ENCODE data around the gene TOP2A.

Gene TOP2A

GRCh38 chr17:40445751-40446468, 28.2 kb upstream of the TOP2A start:
- H3K27ac Mint-ChIP-seq: peak overlapping the region; percentile 92
- DNase-seq: no peak
- CTCF ChIA-PET: interaction anchor here (0.6 to 9.1 kb wide), 6 partner anchors 12 to 114 kb away, joined by 3 to 73 read pairs (median 18); partner anchors contain the start of gene TOP2A
- peak overlapping the region; percentile 82 for H3K4me3 Mint-ChIP-seq
- H3K4me1 Mint-ChIP-seq: peaks cover 64% of the 10 kb centered on the region
- peaks cover 33% of the 10 kb centered on the region for H3K27me3 Mint-ChIP-seq
- H3K9me3 Mint-ChIP-seq: no peaks in the 10 kb centered on the region
- peaks cover 24% of the 10 kb centered on the region for H3K36me3 Mint-ChIP-seq

GRCh38 chr17:40443988-40444899, 26.5 kb upstream of the TOP2A start:
- Mint-ChIP-seq H3K4me3 (peak overlapping the region; percentile 82), H3K4me1 (peaks cover 60% of the 10 kb centered on the region), H3K9me3 (no peaks in the 10 kb centered on the region), H3K27ac (peak overlapping the region; percentile 92), H3K36me3 (peaks cover 21% of the 10 kb centered on the region), H3K27me3 (peaks cover 38% of the 10 kb centered on the region)
- DNase-seq: peak; percentile 35
- CTCF ChIA-PET: interaction anchor here (0.6 to 9.1 kb wide), 21 partner anchors 10 to 144 kb away, joined by 3 to 73 read pairs (median 4); partner anchors contain the start of gene TOP2A

GRCh38 chr17:40443196-40443987, 25.7 kb upstream of the TOP2A start, which contains the start of gene IGFBP4:
IGFBP4 (plus strand) TSS chr17:40443450; CDS start chr17:40443736, 286 bp downstream.
- Mint-ChIP-seq H3K4me3 (peak within 1 kb of the TSS; percentile 82), H3K36me3 (peaks cover 15% of the 10 kb centered on the region), H3K27ac (peak within 1 kb of the TSS; percentile 92), H3K9me3 (no peaks in the 10 kb centered on the region), H3K27me3 (peaks cover 38% of the 10 kb centered on the region), H3K4me1 (peaks cover 57% of the 10 kb centered on the region)
- peak; percentile 81 for DNase-seq
- CTCF ChIA-PET: interaction anchor here (0.6 to 9.1 kb wide), 21 partner anchors 9 to 143 kb away, joined by 3 to 73 read pairs (median 4); partner anchors contain the start of gene TOP2A

- no peaks in the 10 kb centered on the region for H3K9me3 Mint-ChIP-seq
- peaks cover 40% of the 10 kb centered on the region for H3K27me3 Mint-ChIP-seq
- peaks cover 53% of the 10 kb centered on the region for H3K4me1 Mint-ChIP-seq
- CTCF ChIA-PET: interaction anchor here (0.9 to 9.1 kb wide), 9 partner anchors 17 to 118 kb away, joined by 3 to 73 read pairs (median 10); partner anchors contain the start of gene TOP2A
- DNase-seq: no peak
- no peak overlapping the region for H3K27ac Mint-ChIP-seq
- H3K36me3 Mint-ChIP-seq: peaks cover 10% of the 10 kb centered on the region
- H3K4me3 Mint-ChIP-seq: peak overlapping the region; percentile 70
These were observed 24.9 kb upstream of the TOP2A start for GRCh38 chr17:40442392-40443195.

- no peaks in the 10 kb centered on the region for H3K9me3 Mint-ChIP-seq
- no peak for DNase-seq
- H3K4me3 Mint-ChIP-seq: no peak overlapping the region
- peaks cover 39% of the 10 kb centered on the region for H3K4me1 Mint-ChIP-seq
- H3K27ac Mint-ChIP-seq: no peak overlapping the region
- peaks cover 4% of the 10 kb centered on the region for H3K36me3 Mint-ChIP-seq
- CTCF ChIA-PET: interaction anchor here (0.6 to 9.1 kb wide), 8 partner anchors 10 to 120 kb away, joined by 3 to 73 read pairs (median 6); partner anchors contain the start of gene TOP2A
- peaks cover 54% of the 10 kb centered on the region for H3K27me3 Mint-ChIP-seq
These were observed 22.5 kb upstream of the TOP2A start for GRCh38 chr17:40440166-40440565.

- DNase-seq: no peak
- H3K36me3 Mint-ChIP-seq: no peaks in the 10 kb centered on the region
- H3K27ac Mint-ChIP-seq: no peak overlapping the region
- H3K27me3 Mint-ChIP-seq: peaks cover 54% of the 10 kb centered on the region
- CTCF ChIA-PET: interaction anchor here (0.6 to 9.1 kb wide), 8 partner anchors 12 to 123 kb away, joined by 3 to 73 read pairs (median 3); no protein-coding TSS in a partner anchor
- H3K4me3 Mint-ChIP-seq: no peak overlapping the region
- H3K4me1 Mint-ChIP-seq: peaks cover 29% of the 10 kb centered on the region
- H3K9me3 Mint-ChIP-seq: no peaks in the 10 kb centered on the region
These were observed 19.5 kb upstream of the TOP2A start for GRCh38 chr17:40437095-40437732.

GRCh38 chr17:40436636-40437035, 18.9 kb upstream of the TOP2A start:
- H3K36me3 Mint-ChIP-seq: no peaks in the 10 kb centered on the region
- DNase-seq: no peak
- H3K27me3 Mint-ChIP-seq: peaks cover 56% of the 10 kb centered on the region
- no peak overlapping the region for H3K27ac Mint-ChIP-seq
- no peaks in the 10 kb centered on the region for H3K9me3 Mint-ChIP-seq
- H3K4me3 Mint-ChIP-seq: no peak overlapping the region
- CTCF ChIA-PET: interaction anchor here (0.6 to 1.6 kb wide), 7 partner anchors 13 to 124 kb away, joined by 3 to 5 read pairs (median 3); no protein-coding TSS in a partner anchor
- H3K4me1 Mint-ChIP-seq: peaks cover 28% of the 10 kb centered on the region

GRCh38 chr17:40433551-40434415, 16.1 kb upstream of the TOP2A start:
- Mint-ChIP-seq H3K36me3 (no peaks in the 10 kb centered on the region), H3K4me3 (no peak overlapping the region), H3K27me3 (peaks cover 66% of the 10 kb centered on the region), H3K9me3 (no peaks in the 10 kb centered on the region), H3K27ac (no peak overlapping the region), H3K4me1 (peaks cover 17% of the 10 kb centered on the region)
- CTCF ChIA-PET: interaction anchor here (0.7 to 5.6 kb wide), 8 partner anchors 10 to 99 kb away, joined by 3 to 22 read pairs (median 3); partner anchors contain the start of genes IGFBP4 and TOP2A
- DNase-seq: peak; percentile 57

- Mint-ChIP-seq H3K27me3 (peaks cover 69% of the 10 kb centered on the region), H3K4me1 (peaks cover 17% of the 10 kb centered on the region), H3K27ac (no peak overlapping the region), H3K4me3 (no peak overlapping the region), H3K9me3 (no peaks in the 10 kb centered on the region), H3K36me3 (peaks cover 2% of the 10 kb centered on the region)
- DNase-seq: no peak
- CTCF ChIA-PET: interaction anchor here (0.9 to 5.6 kb wide), 5 partner anchors 14 to 100 kb away, joined by 3 to 22 read pairs (median 6); partner anchors contain the start of gene TOP2A
These were observed 15.3 kb upstream of the TOP2A start for GRCh38 chr17:40432864-40433528.

- no peak overlapping the region for H3K4me3 Mint-ChIP-seq
- no peak overlapping the region for H3K27ac Mint-ChIP-seq
- H3K4me1 Mint-ChIP-seq: peaks cover 24% of the 10 kb centered on the region
These were observed 13.5 kb upstream of the TOP2A start for GRCh38 chr17:40431231-40431602.

More at GRCh38 chr17:40431231-40431602, 13.5 kb upstream of the TOP2A start:
- CTCF ChIA-PET: interaction anchor here (1.7 to 5.6 kb wide), 2 partner anchors 13 to 102 kb away, joined by 4 to 22 read pairs; partner anchors contain the start of gene TOP2A
- Mint-ChIP-seq H3K9me3 (no peaks in the 10 kb centered on the region), H3K36me3 (peaks cover 2% of the 10 kb centered on the region), H3K27me3 (peaks cover 57% of the 10 kb centered on the region)
- no peak for DNase-seq
